Upper lobe of left lung (tissue), 4 donors: ENCODE measurements around the gene NKAIN2.

Experiments
- CTCF ChIP-seq, 6 experiments: fragments of 450-650 bp in 4 of 6; fragments of 200-600 bp in 2 of 6; sonication (generic) in 2 of 6; IDR thresholded peaks; one replicate each; pipeline ENCODE4 v1.5.1; 2016 to 2019; ENCODE audit warnings: antibody characterized with exemption in 6 of 6
- POLR2A ChIP-seq, 4 donors: fragments of 450-650 bp; IDR thresholded peaks; one replicate each; pipeline ENCODE4 v1.5.1; 2016 to 2017; ENCODE audit warnings: antibody characterized with exemption in 4 of 4, mild to moderate bottlenecking in 2 of 4
- POLR2AphosphoS5 ChIP-seq, 2 donors: sonication (generic); formaldehyde crosslinking; IDR thresholded peaks; one replicate each; pipeline ENCODE4 v1.5.1; 2017; ENCODE audit warnings: antibody characterized with exemption in 2 of 2

GRCh38 chr6:124775121-124775520 lies 971.5 kb downstream of the NKAIN2 start:
- TF ChIP-seq CTCF (IDR thresholded peaks at IDR 0.05) = no peak
- no peak for TF ChIP-seq POLR2AphosphoS5 (IDR thresholded peaks at IDR 0.05)
- no peak for TF ChIP-seq POLR2A (IDR thresholded peaks at IDR 0.05)
